CD4-positive, alpha-beta T cell (primary cell): ENCODE measurements around the gene CEP97. TPM values are rescaled to one million over a fixed set of nuclear protein-coding genes. Genes with fewer than 3 reads are reported as not detected.
"Not testable (repeated sequence)": the region's sequence is repeated elsewhere in the genome, so short reads cannot be mapped to it uniquely, and the experiment has no call there.

ENCODE experiments used
- ATAC-seq: fragments of 200-7000 bp; cut with Tn5 transposase; one replicate; pipeline ENCODE4 v1.10.0; 2022; ENCODE audit warnings: mild to moderate bottlenecking; ENCODE audit not compliant: poor library complexity
- CTCF ChIA-PET: fragments of 350-600 bp; sonication (Branson Sonifier 250); formaldehyde crosslinking; loops from one replicate; lab custom pipeline; 2021; ENCODE audit warnings: antibody characterized with exemption, inconsistent platforms; lab: Charles Lee
- POLR2A ChIA-PET: fragments of 350-600 bp; sonication (Branson Sonifier 250); formaldehyde crosslinking; loops from one replicate; lab custom pipeline; 2021; ENCODE audit warnings: antibody characterized with exemption, inconsistent platforms; lab: Charles Lee
- DNase-seq, 14 experiments: peaks; one replicate each; pipeline ENCODE4 v3.0.0-alpha.2; 2013 to 2020; ENCODE audit warnings: mixed read lengths in 2 of 14
- H3K27ac ChIP-seq, 2 donors: one replicate each; pipeline versions ENCODE4 v1.5.1 to v1.7.0; 2013; ENCODE audit warnings: low read length in 2 of 2, low read depth in 1 of 2, mild to moderate bottlenecking in 1 of 2
- H3K27me3 ChIP-seq, 2 experiments: 1 replicate in 1 of 2; 2 replicates in 1 of 2; pipeline versions ENCODE4 v1.6.1 to v1.7.0; 2013; ENCODE audit warnings: low read length in 2 of 2, control low read depth in 1 of 2, mild to moderate bottlenecking in 1 of 2, moderate library complexity in 1 of 2; ENCODE audit not compliant: insufficient read depth in 2 of 2, control insufficient read depth in 1 of 2
- H3K36me3 ChIP-seq: one replicate; pipeline ENCODE4 v1.6.1; 2013; ENCODE audit warnings: low read length, control low read depth; ENCODE audit not compliant: insufficient read depth
- H3K4me1 ChIP-seq: one replicate; pipeline ENCODE4 v1.6.1; 2013; ENCODE audit warnings: low read length, control low read depth; ENCODE audit not compliant: insufficient read depth
- H3K4me3 ChIP-seq: one replicate; pipeline ENCODE4 v1.5.1; 2013; ENCODE audit warnings: mild to moderate bottlenecking, low read length, moderate library complexity
- H3K9me3 ChIP-seq, 2 experiments: 1 replicate in 1 of 2; 2 replicates in 1 of 2; pipeline versions ENCODE4 v1.6.1 to v1.7.0; 2013; ENCODE audit warnings: low read length in 2 of 2, mild to moderate bottlenecking in 2 of 2, control low read depth in 1 of 2, moderate library complexity in 1 of 2; ENCODE audit not compliant: control insufficient read depth in 1 of 2, insufficient read depth in 1 of 2
- H3K27ac Mint-ChIP-seq: one replicate; pipeline ENCODE4 v1.8.0; 2020; ENCODE audit warnings: mixed read lengths
- H3K27me3 Mint-ChIP-seq: one replicate; pipeline ENCODE4 v1.8.0; 2021; ENCODE audit warnings: mixed read lengths
- H3K36me3 Mint-ChIP-seq: one replicate; pipeline ENCODE4 v1.8.0; 2021; ENCODE audit warnings: low read depth, mixed read lengths
- H3K4me1 Mint-ChIP-seq: one replicate; pipeline ENCODE4 v1.8.0; 2021; ENCODE audit warnings: low read depth, mixed read lengths
- H3K4me3 Mint-ChIP-seq: one replicate; pipeline ENCODE4 v1.8.0; 2020; ENCODE audit warnings: mild to moderate bottlenecking, mixed read lengths
- H3K9me3 Mint-ChIP-seq: one replicate; pipeline ENCODE4 v1.8.0; 2020; ENCODE audit warnings: mixed read lengths
- CTCF ChIP-seq: fragments of 200-600 bp; IDR thresholded peaks from one replicate; pipeline ENCODE4 v1.8.0; 2022; ENCODE audit warnings: antibody characterized with exemption, mild to moderate bottlenecking
- intact Hi-C, 2 experiments: fragments of 100-400 bp; cut with DNase I in 1 of 2; cut with micrococcal nuclease in 1 of 2; formaldehyde crosslinking; loops; one replicate each; pipeline versions ENCODE4 v1.15.1 to v1.9.0; 2023 to 2025; cut with DNase I, micrococcal nuclease
- total RNA-seq, 174 experiments: library from RNA in 2 of 174; stranded (reverse) in 2 of 174; gene quantifications; one replicate each; pipeline ENCODE4 v1.2.3 and lab custom pipeline; 2021 to 2026

CEP97 gene
- total RNA-seq, 2 experiments from 2014 or later, result 6.3 to 6.6 TPM

GRCh38 chr3:101693540-101693939 lies 30.9 kb upstream of the CEP97 start:
- peak in 8 of 14 experiments; percentile 13 to 72 (median 36) for DNase-seq

GRCh38 chr3:101694836-101695235 lies 29.6 kb upstream of the CEP97 start:
- intact Hi-C loops, result loop anchor here (2.0 to 5.0 kb wide), 4 partner anchors 30 to 842 kb away; partner anchors contain the start of gene CEP97 (in 1 of the 2)
- H3K9me3 ChIP-seq, H3K4me3 ChIP-seq, H3K27ac Mint-ChIP-seq, POLR2A ChIA-PET, CTCF ChIA-PET, H3K9me3 Mint-ChIP-seq, H3K4me1 ChIP-seq, H3K36me3 Mint-ChIP-seq, H3K36me3 ChIP-seq, ATAC-seq, H3K4me3 Mint-ChIP-seq, H3K27me3 Mint-ChIP-seq, H3K4me1 Mint-ChIP-seq, H3K27me3 ChIP-seq, DNase-seq, H3K27ac ChIP-seq: not testable (repeated sequence)

More at GRCh38 chr3:101693540-101693939, 30.9 kb upstream of the CEP97 start:
- intact Hi-C loops, H3K27me3 Mint-ChIP-seq, H3K27ac ChIP-seq, H3K4me3 ChIP-seq, H3K9me3 ChIP-seq, H3K4me3 Mint-ChIP-seq, H3K4me1 ChIP-seq, H3K4me1 Mint-ChIP-seq, H3K27ac Mint-ChIP-seq, H3K36me3 Mint-ChIP-seq, H3K27me3 ChIP-seq, POLR2A ChIA-PET, H3K36me3 ChIP-seq, H3K9me3 Mint-ChIP-seq: not testable (repeated sequence)
- ATAC-seq, result peak; percentile 97
- peak; percentile 25 for TF ChIP-seq CTCF
- CTCF ChIA-PET, result interaction anchor here (1.8 kb wide), 1 partner anchor 9 kb away, joined by 4 read pairs; no protein-coding TSS in a partner anchor

- H3K4me1 ChIP-seq, result no peaks in the 10 kb centered on the region
- Mint-ChIP-seq H3K9me3 (no peaks in the 10 kb centered on the region), H3K4me3 (no peak overlapping the region), H3K27me3 (no peaks in the 10 kb centered on the region), H3K36me3 (no peaks in the 10 kb centered on the region), H3K27ac (no peak overlapping the region), H3K4me1 (no peaks in the 10 kb centered on the region)
- peak; percentile 93 for TF ChIP-seq CTCF
- H3K36me3 ChIP-seq, result no peaks in the 10 kb centered on the region
- ChIA-PET CTCF (interaction anchor here (0.8 kb wide), 1 partner anchor 11 kb away, joined by 4 read pairs; no protein-coding TSS in a partner anchor), POLR2A (interaction anchor here (1.0 kb wide), 1 partner anchor 10 kb away, joined by 3 read pairs; the partner anchor contains the start of gene RPL24)
- intact Hi-C loops, result loop anchor here (1.0 to 5.0 kb wide), 5 partner anchors 29 to 841 kb away; partner anchors contain the start of gene CEP97 (in 1 of the 2)
- no peak overlapping the region for H3K27ac ChIP-seq
- DNase-seq, result peak in 5 of 14 experiments; percentile 34 to 80 (median 72)
- H3K4me3 ChIP-seq, result no peak overlapping the region
- no peak for ATAC-seq
- no peaks in the 10 kb centered on the region for H3K27me3 ChIP-seq
- no peaks in the 10 kb centered on the region for H3K9me3 ChIP-seq
Measured at GRCh38 chr3:101695779-101696372, 28.5 kb upstream of the CEP97 start.
